NCI-H2227 (cell line): Measurements from ENCODE around the gene PITPNC1.
"Not testable (repeated sequence)": the region's sequence is repeated elsewhere in the genome, so short reads cannot be mapped to it uniquely, and the experiment has no call there.

Experiments
- DNase-seq: peaks from one replicate; lab custom pipeline; 2025; ENCODE audit not compliant: unreplicated experiment; lab: John Stamatoyannopoulos, UW

Gene PITPNC1

DNA sequence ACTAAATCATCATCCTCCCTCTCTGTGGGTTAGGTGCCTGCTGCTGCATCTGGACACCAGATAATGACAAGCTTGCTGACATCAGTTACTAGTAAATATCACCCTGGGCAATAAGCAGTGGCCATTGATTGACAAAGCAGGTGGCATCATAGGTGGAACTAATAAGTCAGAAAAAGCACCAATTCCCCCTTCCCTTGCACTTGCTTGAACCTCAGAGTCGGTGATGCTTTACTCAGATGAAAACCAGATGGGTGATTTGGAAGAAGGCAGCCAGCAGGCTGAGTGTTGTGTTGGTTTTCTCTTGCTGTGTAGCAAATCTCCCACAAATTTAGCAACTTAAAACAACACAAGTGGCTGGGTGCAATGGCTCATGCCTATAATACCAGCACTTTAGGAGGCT lies 193.7 kb downstream of the PITPNC1 start:
- DNase-seq, result no peak

GRCh38 chr17:67571478-67571877 lies 194.4 kb downstream of the PITPNC1 start:
- no peak for DNase-seq

DNA sequence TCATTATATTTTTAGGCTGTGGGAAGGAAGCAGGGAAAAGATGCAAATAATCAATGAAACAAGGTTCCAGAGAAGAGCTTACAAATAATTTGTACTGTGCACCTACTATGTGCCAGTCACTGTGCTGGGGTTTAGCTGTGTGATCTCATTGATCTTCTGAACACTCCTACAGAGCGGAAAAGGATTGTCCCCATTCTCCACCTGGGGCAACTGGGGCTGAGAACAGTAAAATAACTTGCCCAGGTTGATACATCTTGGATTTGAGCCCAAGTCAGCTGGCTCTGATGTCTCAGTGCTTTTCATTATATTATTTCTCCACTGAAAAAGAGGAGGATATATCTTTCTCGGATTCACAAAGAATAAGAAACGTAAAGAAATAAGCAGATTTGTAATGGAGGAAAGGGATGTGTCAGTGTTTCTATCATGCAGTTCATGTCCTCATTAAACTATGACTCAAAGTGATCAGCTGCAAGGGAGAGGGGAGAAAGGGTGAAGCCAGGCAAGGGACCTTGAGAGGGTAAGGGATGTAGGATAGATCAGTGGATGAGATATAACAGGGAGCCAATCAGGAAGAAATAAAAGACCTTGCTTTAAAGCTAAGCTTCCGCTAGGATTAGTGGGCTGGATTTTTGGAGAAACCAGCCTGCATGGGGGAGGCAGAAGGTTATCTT lies 197.0 kb downstream of the PITPNC1 start:
- DNase-seq, result no peak

DNA sequence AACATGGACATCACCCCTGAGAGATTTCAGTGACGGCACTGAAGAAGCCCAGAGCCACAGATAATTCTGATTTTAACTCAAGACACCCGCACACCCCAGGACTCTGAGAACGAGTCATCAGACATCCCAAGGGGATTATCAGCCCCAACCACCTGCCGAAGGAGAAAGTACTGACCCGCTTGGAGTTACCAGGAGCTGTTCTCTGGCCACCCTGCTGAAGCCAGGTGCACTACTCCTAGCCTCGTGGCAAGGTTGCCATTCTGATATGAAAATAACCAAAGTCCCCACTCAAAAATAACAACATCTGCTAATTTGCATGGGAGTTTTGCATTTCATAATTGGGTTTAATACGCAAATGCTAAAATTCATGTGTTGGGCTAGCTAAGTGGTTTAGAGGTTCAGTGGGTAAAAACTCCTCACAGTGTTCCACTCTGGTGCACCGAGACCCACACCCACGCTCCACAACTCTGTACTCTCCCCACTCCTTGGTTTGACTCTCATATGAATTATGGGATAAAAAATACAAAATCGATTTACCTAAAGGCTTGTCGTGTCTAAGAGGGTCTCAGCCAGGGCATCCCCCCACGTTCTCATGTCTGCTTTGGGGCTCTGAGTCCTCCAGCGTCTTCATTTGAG lies 197.7 kb downstream of the PITPNC1 start:
- no peak for DNase-seq

GRCh38 chr17:67575325-67575724 lies 198.2 kb downstream of the PITPNC1 start:
- no peak for DNase-seq

DNA sequence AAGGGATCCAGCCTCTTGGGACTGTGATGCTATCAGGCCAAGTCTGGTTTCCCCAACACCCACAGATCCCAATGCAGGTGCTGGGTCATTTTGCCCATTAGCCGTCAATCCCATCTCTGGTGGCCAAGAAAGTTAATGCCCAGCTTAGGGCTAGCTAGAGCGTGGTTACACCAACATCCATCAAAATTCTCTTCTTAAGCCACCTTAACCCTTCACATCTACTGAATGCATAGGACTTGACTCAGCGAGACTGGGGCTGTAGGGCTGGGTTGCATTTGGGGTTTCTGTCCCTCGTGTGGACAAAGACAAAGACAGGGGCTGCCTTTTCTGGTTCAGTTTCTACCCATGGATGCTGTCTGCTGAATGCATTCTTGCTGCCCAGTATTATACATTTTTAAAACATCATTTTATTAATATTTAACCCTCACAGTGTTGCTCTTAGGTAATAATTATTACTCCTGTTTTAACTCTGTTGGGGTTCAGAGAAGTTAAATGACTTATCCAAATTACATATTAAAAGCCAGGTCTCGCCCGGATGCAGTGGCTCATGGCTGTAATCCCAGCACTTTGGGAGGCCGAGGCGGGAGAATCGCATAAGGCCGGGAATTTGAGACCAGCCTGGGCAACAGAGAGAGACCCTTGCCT lies 199.5 kb downstream of the PITPNC1 start:
- DNase-seq, result no peak

GRCh38 chr17:67577429-67578141 lies 200.5 kb downstream of the PITPNC1 start:
- DNase-seq, result no peak

DNA sequence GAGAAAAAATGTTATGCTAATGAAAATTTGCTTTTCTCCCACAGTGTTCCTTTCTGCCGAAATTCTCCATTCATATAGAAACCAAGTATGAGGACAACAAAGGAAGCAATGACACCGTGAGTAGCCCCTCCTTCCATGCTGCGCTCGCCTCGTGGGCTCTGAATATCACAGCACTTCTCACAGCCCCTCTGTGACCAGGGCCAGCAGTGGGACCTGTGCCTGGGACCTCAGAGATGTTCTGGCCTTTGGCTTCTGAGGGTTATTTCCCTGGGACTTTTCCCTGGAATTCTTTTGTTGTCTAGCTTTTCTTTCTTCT lies 201.0 kb downstream of the PITPNC1 start:
- DNase-seq, result no peak

- not testable (repeated sequence) for DNase-seq
Observed at GRCh38 chr17:67578679-67579405, 201.8 kb downstream of the PITPNC1 start.

GRCh38 chr17:67582673-67583081 lies 205.6 kb downstream of the PITPNC1 start:
- DNase-seq, result peak; percentile 23

DNA sequence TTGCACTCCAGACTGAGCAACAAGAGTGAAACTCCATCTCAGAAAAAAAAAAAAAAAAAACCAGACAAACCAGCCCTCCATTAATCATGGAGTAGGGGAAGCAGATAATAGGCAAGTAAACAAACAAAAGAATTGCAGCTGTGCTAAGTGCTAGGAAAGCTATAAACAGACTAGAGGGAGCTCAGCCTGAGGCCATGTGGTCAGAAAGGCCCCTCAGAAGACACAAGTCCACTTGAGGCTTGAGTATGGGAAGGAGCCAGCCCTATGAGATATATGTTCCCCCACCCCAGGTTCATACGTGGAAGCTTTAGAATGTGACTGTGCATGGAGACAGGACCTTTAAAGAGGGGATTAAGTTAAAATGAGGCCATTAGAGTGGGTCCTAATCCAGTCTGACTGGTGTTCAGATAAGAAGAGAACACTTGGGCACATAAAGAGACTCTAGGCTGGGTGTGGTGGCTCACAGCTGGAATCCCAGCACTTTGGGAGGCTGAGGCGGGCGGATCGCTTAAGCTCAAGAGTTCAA lies 208.1 kb downstream of the PITPNC1 start:
- peak; percentile 84 for DNase-seq

DNA sequence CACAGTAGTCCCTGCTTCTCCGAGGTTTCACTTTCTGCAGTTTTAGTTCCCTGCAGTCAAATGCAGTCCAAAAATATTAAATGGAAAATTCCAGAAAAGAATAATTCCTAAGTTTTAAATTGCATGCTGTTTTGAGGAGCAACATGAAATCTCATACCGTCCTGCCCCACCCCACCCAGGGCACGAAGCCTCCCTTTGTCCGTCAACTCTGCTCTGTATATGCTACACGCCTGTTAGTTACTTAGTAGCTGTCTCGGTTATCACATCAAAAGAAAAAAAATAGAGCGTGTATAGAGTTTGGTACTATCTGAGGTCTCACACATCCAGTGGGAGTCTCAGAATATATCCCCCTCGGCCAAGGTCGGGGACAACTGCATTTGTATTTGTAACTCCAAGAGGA lies 211.2 kb downstream of the PITPNC1 start:
- DNase-seq, result peak; percentile 73

DNA sequence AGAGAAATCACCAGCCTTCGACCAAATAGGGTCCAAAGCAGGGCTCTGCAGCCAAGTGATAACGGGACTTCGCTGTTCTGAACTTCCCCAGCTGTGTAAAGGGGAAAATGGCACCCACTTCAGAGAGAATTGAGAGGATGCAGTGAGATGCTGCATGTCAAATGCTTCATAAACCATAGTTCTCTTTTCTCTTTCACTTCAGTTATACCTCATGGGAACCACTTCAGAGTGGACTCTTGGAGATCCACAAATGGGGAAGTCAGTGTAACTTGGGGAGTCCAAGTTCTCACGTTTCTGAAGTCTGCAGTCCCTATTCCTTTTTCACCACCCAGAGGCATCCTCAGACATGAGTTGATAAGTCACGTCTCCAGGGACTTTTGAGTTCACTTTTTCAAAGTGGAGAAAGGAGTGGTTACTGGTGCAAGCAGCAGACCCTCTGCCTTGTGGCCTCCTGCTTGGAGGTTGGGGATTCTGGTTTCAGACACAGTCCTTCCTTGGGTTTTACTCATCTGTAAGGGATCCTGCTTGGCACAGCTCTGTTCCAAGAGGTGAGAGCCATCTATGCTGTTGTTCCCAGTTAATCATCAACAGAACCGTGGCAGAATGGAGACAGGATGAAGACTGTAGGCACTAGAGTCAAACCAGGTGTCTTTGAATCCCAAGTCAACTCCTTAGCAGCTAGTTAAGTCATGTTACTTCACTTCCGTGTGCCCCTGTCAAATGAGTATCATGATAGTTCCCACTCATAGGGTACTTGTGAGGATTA lies 217.2 kb downstream of the PITPNC1 start:
- DNase-seq, result no peak

- DNase-seq, result no peak
Observed at GRCh38 chr17:67600408-67600807, 223.3 kb downstream of the PITPNC1 start.

- no peak for DNase-seq
Observed at GRCh38 chr17:67601897-67602296, 224.8 kb downstream of the PITPNC1 start.

GRCh38 chr17:67602444-67602843 lies 225.4 kb downstream of the PITPNC1 start:
- no peak for DNase-seq

- peak; percentile 63 for DNase-seq
Observed at GRCh38 chr17:67602974-67603373, 225.9 kb downstream of the PITPNC1 start.

- DNase-seq, result no peak
Observed at GRCh38 chr17:67605256-67605912, 228.3 kb downstream of the PITPNC1 start.

GRCh38 chr17:67606471-67606870 lies 229.4 kb downstream of the PITPNC1 start:
- peak; percentile 17 for DNase-seq
